Kidney (tissue), 14 donors: ENCODE measurements around the gene U2AF2. TPM values are rescaled to one million over a fixed set of nuclear protein-coding genes. Genes with fewer than 3 reads are reported as not detected.

Experiments used
- DNase-seq, 5 donors: peaks; one replicate each; pipeline ENCODE4 v3.0.0-alpha.2; 2013 to 2020
- FAIRE-seq: peaks from 2 replicates; lab custom pipeline; 2012; peaks lifted over from hg19 to GRCh38; lab: Jason Lieb, UNC
- H3K27ac ChIP-seq, 2 donors: one replicate each; pipeline ENCODE4 v1.7.0; 2013; ENCODE audit warnings: low read depth in 2 of 2, low read length in 2 of 2, inconsistent platforms in 1 of 2
- H3K27me3 ChIP-seq: one replicate; pipeline ENCODE4 v1.7.1; 2013; ENCODE audit warnings: low read length, inconsistent platforms; ENCODE audit not compliant: control insufficient read depth, insufficient read depth
- H3K36me3 ChIP-seq, 3 donors: one replicate each; pipeline versions ENCODE4 v1.7.0 to v1.7.1; 2013; ENCODE audit warnings: low read length in 3 of 3, control low read depth in 1 of 3, inconsistent platforms in 1 of 3; ENCODE audit not compliant: insufficient read depth in 3 of 3, control insufficient read depth in 2 of 3
- H3K4me1 ChIP-seq, 3 donors: one replicate each; pipeline versions ENCODE4 v1.7.0 to v1.7.1; 2013; ENCODE audit warnings: low read length in 3 of 3, inconsistent platforms in 1 of 3, low read depth in 1 of 3; ENCODE audit not compliant: control insufficient read depth in 2 of 3, insufficient read depth in 2 of 3
- H3K4me3 ChIP-seq, 3 donors: one replicate each; pipeline versions ENCODE4 v1.7.0 to v1.8.1; 2013; ENCODE audit warnings: low read length in 3 of 3, control low read depth in 1 of 3, inconsistent platforms in 1 of 3
- H3K9ac ChIP-seq, 3 donors: one replicate each; pipeline versions ENCODE4 v1.7.0 to v1.7.1; 2013; ENCODE audit warnings: low read length in 3 of 3, control low read depth in 1 of 3, inconsistent platforms in 1 of 3
- H3K9me3 ChIP-seq, 3 donors: one replicate each; pipeline versions ENCODE4 v1.7.0 to v1.7.1; 2013; ENCODE audit warnings: low read length in 3 of 3, control low read depth in 1 of 3, inconsistent platforms in 1 of 3; ENCODE audit not compliant: control insufficient read depth in 2 of 3, insufficient read depth in 1 of 3
- intact Hi-C: fragments of 100-400 bp; cut with DNase I; formaldehyde crosslinking; loops from one replicate; pipeline ENCODE4 v1.11.1; 2022
- polyA plus RNA-seq: library from polyadenylated mRNA; stranded (reverse); fragments of 350-450 nt; fragmentation: Illumina TruSeq; extraction: RNeasy Lipid Tissue Mini Kit (QIAGEN cat#74804); gene quantifications from one replicate; pipeline ENCODE4 v1.2.3, GENCODE V29; 2014; ENCODE audit warnings: low read depth, low replicate concordance; ENCODE audit not compliant: insufficient read depth
- total RNA-seq: library from RNA; stranded (reverse); fragmentation: NEBNext Ultra II Directional; extraction: Animal tissue kit (Norgen Biotek cat#: 25700); gene quantifications from one replicate; pipeline ENCODE4 v1.2.1, GENCODE V29; 2021
- TF ChIP-seq, protein P1 (sequence below): IDR thresholded peaks from 3 replicates; pipeline ENCODE4 v1.5.1; 2012; ENCODE audit warnings: mild to moderate bottlenecking, moderate library complexity, borderline replicate concordance; ENCODE audit not compliant: insufficient read depth; ENCODE audit errors: extremely low read depth
- donor health status: control.
- donor health status: control.
- donor health status: control.
- donor health status: control.
- donor health status: control.
- donor health status: DM: yes; HTN: yes; CAD: no.
- donor health status: Normal renal cell carcinoma (clear cell type).

The U2AF2 gene
- total and polyA plus RNA-seq, 2 donors from 2014 or later: 54.8 to 161 TPM

- H3K36me3 ChIP-seq: peaks cover 8 to 32% (median 20%) of the 10 kb centered on the region in 3 donors
- DNase-seq: peak in 1 of 5 donors; percentile 61
- intact Hi-C loops: no loop called here
Observed at GRCh38 chr19:55658846-55659459, 4.1 kb downstream of the U2AF2 start.

DNA sequence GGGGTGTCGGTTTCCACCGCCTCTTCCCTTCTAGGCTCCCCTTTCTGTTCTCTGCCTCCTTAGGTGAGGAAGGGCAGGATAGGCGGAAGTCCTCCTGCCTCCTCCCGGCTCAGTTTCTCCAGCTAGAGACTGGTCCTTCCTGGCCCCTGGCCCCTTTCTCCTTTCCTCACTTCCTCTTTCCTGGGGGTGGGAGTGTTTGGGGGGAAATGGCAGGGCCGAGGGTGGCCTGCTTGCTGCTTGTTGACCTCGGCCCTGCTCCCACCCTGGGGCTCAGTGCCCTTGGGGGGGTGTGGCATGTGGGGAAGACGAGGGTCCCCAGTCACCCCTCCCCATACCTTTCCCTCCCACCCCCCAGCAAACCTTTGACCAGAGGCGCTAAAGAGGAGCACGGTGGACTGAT is 5.0 kb downstream of the U2AF2 start:
- intact Hi-C loops: no loop called here
- Histone ChIP-seq H3K27ac (no peak overlapping the region), H3K9me3 (no peaks in the 10 kb centered on the region), H3K9ac (no peak overlapping the region), H3K4me1 (peaks cover 8 to 29% (median 10%) of the 10 kb centered on the region in 3 donors), H3K36me3 (peaks cover 9 to 40% (median 24%) of the 10 kb centered on the region in 3 donors), H3K27me3 (no peaks in the 10 kb centered on the region), H3K4me3 (no peak overlapping the region)
- DNase-seq: peak in 1 of 5 donors; percentile 36
- no peak for FAIRE-seq
- TF ChIP-seq, protein P1, sequence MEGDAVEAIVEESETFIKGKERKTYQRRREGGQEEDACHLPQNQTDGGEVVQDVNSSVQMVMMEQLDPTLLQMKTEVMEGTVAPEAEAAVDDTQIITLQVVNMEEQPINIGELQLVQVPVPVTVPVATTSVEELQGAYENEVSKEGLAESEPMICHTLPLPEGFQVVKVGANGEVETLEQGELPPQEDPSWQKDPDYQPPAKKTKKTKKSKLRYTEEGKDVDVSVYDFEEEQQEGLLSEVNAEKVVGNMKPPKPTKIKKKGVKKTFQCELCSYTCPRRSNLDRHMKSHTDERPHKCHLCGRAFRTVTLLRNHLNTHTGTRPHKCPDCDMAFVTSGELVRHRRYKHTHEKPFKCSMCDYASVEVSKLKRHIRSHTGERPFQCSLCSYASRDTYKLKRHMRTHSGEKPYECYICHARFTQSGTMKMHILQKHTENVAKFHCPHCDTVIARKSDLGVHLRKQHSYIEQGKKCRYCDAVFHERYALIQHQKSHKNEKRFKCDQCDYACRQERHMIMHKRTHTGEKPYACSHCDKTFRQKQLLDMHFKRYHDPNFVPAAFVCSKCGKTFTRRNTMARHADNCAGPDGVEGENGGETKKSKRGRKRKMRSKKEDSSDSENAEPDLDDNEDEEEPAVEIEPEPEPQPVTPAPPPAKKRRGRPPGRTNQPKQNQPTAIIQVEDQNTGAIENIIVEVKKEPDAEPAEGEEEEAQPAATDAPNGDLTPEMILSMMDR: no peak

More at GRCh38 chr19:55658846-55659459, 4.1 kb downstream of the U2AF2 start:
- Histone ChIP-seq H3K27ac (no peak overlapping the region), H3K4me1 (peaks cover 8 to 29% (median 10%) of the 10 kb centered on the region in 3 donors), H3K9ac (no peak overlapping the region), H3K9me3 (no peaks in the 10 kb centered on the region), H3K4me3 (no peak overlapping the region), H3K27me3 (no peaks in the 10 kb centered on the region)
- FAIRE-seq: no peak
- TF ChIP-seq, protein P1: no peak

DNA sequence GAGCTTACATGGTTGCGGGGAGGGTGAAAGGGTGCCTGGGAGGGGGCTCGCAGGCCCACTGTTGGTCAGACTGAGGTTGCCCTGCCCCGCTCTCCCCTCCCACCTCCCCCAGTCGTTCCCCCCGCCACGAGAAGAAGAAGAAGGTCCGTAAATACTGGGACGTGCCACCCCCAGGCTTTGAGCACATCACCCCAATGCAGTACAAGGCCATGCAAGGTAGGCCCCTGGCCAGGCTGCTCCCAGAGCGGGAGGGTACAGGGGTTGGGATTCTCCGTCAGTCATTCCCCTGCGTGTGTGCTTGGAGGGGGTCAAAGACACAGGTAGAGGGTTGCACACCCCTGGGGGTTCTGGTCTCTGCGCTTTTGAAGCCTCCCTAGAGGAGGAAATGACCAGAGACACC is 5.6 kb downstream of the U2AF2 start:
- Histone ChIP-seq H3K4me3 (no peak overlapping the region), H3K9me3 (no peaks in the 10 kb centered on the region), H3K27ac (no peak overlapping the region), H3K27me3 (no peaks in the 10 kb centered on the region), H3K4me1 (peaks cover 8 to 29% (median 10%) of the 10 kb centered on the region in 3 donors), H3K36me3 (peaks cover 9 to 45% (median 24%) of the 10 kb centered on the region in 3 donors), H3K9ac (no peak overlapping the region)
- intact Hi-C loops: no loop called here
- TF ChIP-seq, protein P1: no peak
- DNase-seq: peak in 1 of 5 donors; percentile 59
- FAIRE-seq: no peak
